HepG2 (cell line): ENCODE results near the gene GNG7. TPM values are rescaled to one million over a fixed set of nuclear protein-coding genes. Genes with fewer than 3 reads are reported as not detected.

Experiments
- EZH2 ChIP-seq: conservative IDR thresholded peaks from 2 replicates; pipeline ENCODE4 v1.6.1; 2012; ENCODE audit warnings: mild to moderate bottlenecking, low read depth, low read length, moderate library complexity
- GATAD1 ChIP-seq: IDR thresholded peaks from 2 replicates; pipeline ENCODE4 v1.6.1; 2016; ENCODE audit warnings: missing genetic modification reagents, missing compliant biosample characterization
- HDAC1 ChIP-seq: sonication (generic); formaldehyde crosslinking; IDR thresholded peaks from 2 replicates; pipeline ENCODE4 v1.5.1; 2020; ENCODE audit warnings: mild to moderate bottlenecking, missing genetic modification reagents
- HNRNPK ChIP-seq: fragments of 200-400 bp; formaldehyde crosslinking; IDR thresholded peaks from 2 replicates; pipeline ENCODE4 v1.6.1; 2018; ENCODE audit warnings: low read length, low read depth, moderate library complexity, mild to moderate bottlenecking; ENCODE audit not compliant: poor library complexity, severe bottlenecking
- KLF12 ChIP-seq: sonication (generic); formaldehyde crosslinking; IDR thresholded peaks from 2 replicates; pipeline ENCODE4 v1.4.0; 2020; ENCODE audit warnings: missing genetic modification reagents, borderline replicate concordance
- MYC ChIP-seq: sonication (generic); formaldehyde crosslinking; IDR thresholded peaks from 2 replicates; pipeline ENCODE4 v1.9.0; 2021; ENCODE audit warnings: missing genetic modification reagents, borderline replicate concordance
- NR0B2 ChIP-seq: sonication (generic); formaldehyde crosslinking; IDR thresholded peaks from 2 replicates; pipeline ENCODE4 v1.4.0; 2020; ENCODE audit warnings: mild to moderate bottlenecking, missing genetic modification reagents
- TBP ChIP-seq: sonication (generic); formaldehyde crosslinking; IDR thresholded peaks from 2 replicates; pipeline ENCODE4 v1.5.0; 2020; ENCODE audit warnings: missing genetic modification reagents
- ZBTB40 ChIP-seq, 2 experiments: fragments of 450-650 bp in 1 of 2; sonication (generic) in 1 of 2; formaldehyde crosslinking in 1 of 2; IDR thresholded peaks; 2 replicates each; pipeline versions ENCODE4 v1.6.1 to v1.8.0; 2016 to 2022; ENCODE audit warnings: antibody characterized with exemption in 1 of 2, mild to moderate bottlenecking in 1 of 2, missing genetic modification reagents in 1 of 2
- ZNF572 ChIP-seq: sonication (generic); formaldehyde crosslinking; IDR thresholded peaks from 2 replicates; pipeline ENCODE4 v1.5.1; 2020; ENCODE audit warnings: mild to moderate bottlenecking, missing genetic modification reagents
- ZNF607 ChIP-seq: sonication (generic); formaldehyde crosslinking; IDR thresholded peaks from 2 replicates; pipeline ENCODE4 v1.5.1; 2020; ENCODE audit warnings: missing genetic modification reagents, mild to moderate bottlenecking, borderline replicate concordance
- polyA plus RNA-seq, 8 experiments: library from polyadenylated mRNA; depleted of rRNA in 3 of 8; stranded (reverse) in 7 of 8; unstranded in 1 of 8; fragments of >200 nt; fragmentation: Illumina TruSeq in 4 of 8; extraction: Trizol in 4 of 8; gene quantifications; 2 replicates each; pipeline versions ENCODE4 v1.2.1 to v1.2.3, GENCODE V29; 2011 to 2016; ENCODE audit warnings: low read depth in 4 of 8, missing spikeins in 1 of 8, mixed read lengths in 1 of 8; ENCODE audit not compliant: insufficient read depth in 1 of 8
- total RNA-seq, 5 experiments: library from RNA; depleted of rRNA; stranded (reverse); fragments of >200 nt; fragmentation: Illumina TruSeq; extraction: Trizol; gene quantifications; 2 replicates each; pipeline ENCODE4 v1.2.3, GENCODE V29; 2016; ENCODE audit warnings: low read depth in 1 of 5
- TF ChIP-seq, protein P1 (sequence below): sonication (generic); formaldehyde crosslinking; IDR thresholded peaks from 2 replicates; pipeline ENCODE4 v1.5.0; 2020; ENCODE audit warnings: mild to moderate bottlenecking, missing genetic modification reagents, borderline replicate concordance

The GNG7 gene
- total and polyA plus RNA-seq, 2 of the 13 experiments (the other 11 are each of a cell fraction or from before 2014, with no cell fraction given), result 1.4 to 3.3 TPM

GRCh38 chr19:2540646-2541454 is 161.6 kb downstream of the GNG7 start (continued):
- no peak for TF ChIP-seq ZBTB40 (IDR thresholded peaks at IDR 0.05)
- peak; percentile 22; the same call in 1 of the 2 replicates for TF ChIP-seq ZBTB40 (CRISPR knock-in tag; IDR thresholded peaks at IDR 0.05)
- TF ChIP-seq HNRNPK, result no peak
- 0 out of 2 replicates have a peak, but pooled peaks have one; percentile 29 for TF ChIP-seq KLF12 (CRISPR knock-in tag)
- TF ChIP-seq GATAD1 (CRISPR knock-in tag), result no peak
- TF ChIP-seq ZNF572 (CRISPR knock-in tag), result no peak
- TF ChIP-seq EZH2, result no peak
- TF ChIP-seq MYC (CRISPR knock-in tag), result peak; percentile 88; the same call in 1 of the 2 replicates
- peak; percentile 92 for TF ChIP-seq HDAC1 (CRISPR knock-in tag)
- TF ChIP-seq ZNF607 (CRISPR knock-in tag), result peak; percentile 58; the same call in 1 of the 2 replicates
- TF ChIP-seq, protein P1, sequence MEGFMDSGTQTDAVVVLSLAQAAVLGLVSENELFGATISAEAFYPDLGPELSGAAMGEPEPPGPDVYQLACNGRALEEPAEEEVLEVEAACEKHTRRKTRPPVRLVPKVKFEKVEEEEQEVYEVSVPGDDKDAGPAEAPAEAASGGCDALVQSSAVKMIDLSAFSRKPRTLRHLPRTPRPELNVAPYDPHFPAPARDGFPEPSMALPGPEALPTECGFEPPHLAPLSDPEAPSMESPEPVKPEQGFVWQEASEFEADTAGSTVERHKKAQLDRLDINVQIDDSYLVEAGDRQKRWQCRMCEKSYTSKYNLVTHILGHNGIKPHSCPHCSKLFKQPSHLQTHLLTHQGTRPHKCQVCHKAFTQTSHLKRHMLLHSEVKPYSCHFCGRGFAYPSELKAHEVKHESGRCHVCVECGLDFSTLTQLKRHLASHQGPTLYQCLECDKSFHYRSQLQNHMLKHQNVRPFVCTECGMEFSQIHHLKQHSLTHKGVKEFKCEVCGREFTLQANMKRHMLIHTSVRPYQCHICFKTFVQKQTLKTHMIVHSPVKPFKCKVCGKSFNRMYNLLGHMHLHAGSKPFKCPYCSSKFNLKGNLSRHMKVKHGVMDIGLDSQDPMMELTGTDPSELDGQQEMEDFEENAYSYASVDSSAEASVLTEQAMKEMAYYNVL, result peak; percentile 68; the same call in 1 of the 2 replicates
- no peak for TF ChIP-seq TBP
- no peak for TF ChIP-seq NR0B2 (CRISPR knock-in tag)
